Measurements from ENCODE around the gene SLC26A9.

The SLC26A9 gene

GRCh38 chr1:205947024-205947423 lies 3.8 kb upstream of the SLC26A9 start:
- DNase-seq (ENCODE audit: low spot score) = no peak

- no peak for DNase-seq (ENCODE audit: low spot score)
These were observed 1.8 kb upstream of the SLC26A9 start for GRCh38 chr1:205945069-205945468.

GRCh38 chr1:205944525-205944924 lies 1.3 kb upstream of the SLC26A9 start:
- no peak for DNase-seq (ENCODE audit: low spot score)

- no peak for DNase-seq (ENCODE audit: low spot score)
These were observed 561 bp downstream of the SLC26A9 start for GRCh38 chr1:205942631-205943159.

- DNase-seq (ENCODE audit: low spot score) = no peak
These were observed 2.5 kb downstream of the SLC26A9 start for GRCh38 chr1:205940710-205941109.

GRCh38 chr1:205939690-205940330 lies 3.4 kb downstream of the SLC26A9 start:
- no peak for DNase-seq (ENCODE audit: low spot score)

- no peak for DNase-seq (ENCODE audit: low spot score)
These were observed 4.6 kb downstream of the SLC26A9 start for GRCh38 chr1:205938682-205939081.

GRCh38 chr1:205936846-205937586 lies 6.2 kb downstream of the SLC26A9 start:
- no peak for DNase-seq (ENCODE audit: low spot score)

- no peak for DNase-seq (ENCODE audit: low spot score)
These were observed 6.9 kb downstream of the SLC26A9 start for GRCh38 chr1:205936311-205936710.

GRCh38 chr1:205935869-205936268 lies 7.4 kb downstream of the SLC26A9 start:
- DNase-seq (ENCODE audit: low spot score) = no peak

- DNase-seq (ENCODE audit: low spot score) = no peak
These were observed 8.5 kb downstream of the SLC26A9 start for GRCh38 chr1:205934788-205935187.

GRCh38 chr1:205933671-205934618 lies 9.3 kb downstream of the SLC26A9 start:
- DNase-seq (ENCODE audit: low spot score) = peak; percentile 77

- DNase-seq (ENCODE audit: low spot score) = no peak
These were observed 10.5 kb downstream of the SLC26A9 start for GRCh38 chr1:205932776-205933175.

- DNase-seq (ENCODE audit: low spot score) = peak; percentile 40
These were observed 12.4 kb downstream of the SLC26A9 start for GRCh38 chr1:205930799-205931281.

GRCh38 chr1:205930195-205930577 lies 13.1 kb downstream of the SLC26A9 start:
- DNase-seq (ENCODE audit: low spot score) = no peak

GRCh38 chr1:205929496-205930194 lies 13.6 kb downstream of the SLC26A9 start:
- DNase-seq (ENCODE audit: low spot score) = no peak

- peak; percentile 96 for DNase-seq (ENCODE audit: low spot score)
These were observed 14.9 kb downstream of the SLC26A9 start for GRCh38 chr1:205928317-205928716.

GRCh38 chr1:205927676-205928075 lies 15.6 kb downstream of the SLC26A9 start:
- DNase-seq (ENCODE audit: low spot score) = no peak

- DNase-seq (ENCODE audit: low spot score) = no peak
These were observed 16.0 kb downstream of the SLC26A9 start for GRCh38 chr1:205927247-205927646.

GRCh38 chr1:205926636-205927035 lies 16.6 kb downstream of the SLC26A9 start:
- DNase-seq (ENCODE audit: low spot score) = no peak

- DNase-seq (ENCODE audit: low spot score) = peak; percentile 63
These were observed 17.0 kb downstream of the SLC26A9 start for GRCh38 chr1:205926213-205926612.

GRCh38 chr1:205925736-205926135 lies 17.5 kb downstream of the SLC26A9 start:
- DNase-seq (ENCODE audit: low spot score) = no peak

Data from Ammon's horn (tissue), 1 donor.